Measurements from ENCODE around the gene KCP. TPM values are rescaled to one million over a fixed set of nuclear protein-coding genes. Genes with fewer than 3 reads are reported as not detected.

Gene KCP
- total RNA-seq, 1 experiment from 2014 or later, result 1.6 TPM

DNA sequence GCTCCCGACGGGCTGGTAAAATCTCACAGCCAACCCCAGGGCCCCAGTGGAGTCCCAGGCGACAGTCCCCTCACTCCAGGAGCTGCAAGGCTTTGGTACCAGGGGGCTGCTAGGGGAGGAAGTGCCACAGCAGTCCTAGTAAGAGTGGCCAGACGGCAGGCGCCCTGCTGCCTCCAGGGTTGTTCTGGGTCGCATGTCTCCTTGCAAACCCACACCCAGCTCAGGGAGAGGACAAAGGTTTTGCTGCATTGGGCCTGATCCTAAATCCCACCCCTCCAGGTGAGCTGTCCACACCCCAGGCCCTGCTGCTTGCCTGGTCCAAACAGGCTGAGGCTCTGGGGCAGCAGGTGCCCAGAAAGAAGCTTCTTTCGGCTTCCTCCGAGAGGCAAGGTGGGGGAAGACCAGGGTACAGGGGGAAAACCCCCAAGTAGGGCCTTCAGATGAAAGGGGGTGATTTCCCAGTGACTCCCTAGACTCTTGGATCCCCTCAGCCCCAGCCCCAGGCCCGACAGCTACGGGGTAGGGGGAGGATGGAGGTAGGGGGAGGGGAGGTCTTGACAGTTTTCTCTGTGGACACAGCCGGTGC lies 4.2 kb upstream of the KCP start:
- no peaks in the 10 kb centered on the region for H3K9me2 ChIP-seq (ENCODE audit: insufficient read depth)
- no peak overlapping the region for H3K4me3 ChIP-seq (replicated peaks in 1 of 2; ENCODE audit: low read depth in 1 of 2, low read length in 2 of 2)
- no peak overlapping the region for H2AFZ ChIP-seq (ENCODE audit: low read depth, low read length, poor library complexity, severe bottlenecking)
- H3K9me3 ChIP-seq (ENCODE audit: control insufficient read depth in 1 of 2, insufficient read depth in 1 of 2, low read depth in 1 of 2, low read length in 2 of 2), result no peaks in the 10 kb centered on the region
- H3K9ac ChIP-seq (ENCODE audit: low read length), result no peak overlapping the region
- CTCF ChIA-PET, result no interaction called here
- H3K4me2 ChIP-seq (ENCODE audit: low read length), result no peak overlapping the region
- DNase-seq (ENCODE audit: low read depth, low spot score), result no peak
- POLR2A ChIA-PET, result no interaction called here
- no TSS peak for BruUV-seq (replicated peaks)
- no peaks in the 10 kb centered on the region for H4K20me1 ChIP-seq (ENCODE audit: insufficient read depth)
- intact Hi-C loops (cut with micrococcal nuclease), result no loop called here
- H3K27me3 ChIP-seq (ENCODE audit: insufficient read depth, low read length), result no peaks in the 10 kb centered on the region; the same call in 1 of the 2 replicates
- no peaks in the 10 kb centered on the region for H3K79me2 ChIP-seq (ENCODE audit: insufficient read depth, low read length)
- RAD21 ChIA-PET (ENCODE audit: low non-redundant PET in 1 of 2, low total read pairs in 2 of 2, uncharacterized antibody in 2 of 2, unreplicated experiment in 2 of 2), result no interaction called here
- H3K4me1 ChIP-seq (ENCODE audit: control insufficient read depth in 1 of 2, insufficient read depth in 2 of 2, low read length in 2 of 2), result peaks cover 0 to 5% of the 10 kb centered on the region in 2 experiments; a peak in 1 of 4 replicates
- TF ChIP-seq YY1 (IDR thresholded peaks at IDR 0.05; ENCODE audit: extremely low read depth, insufficient replicate concordance, low read depth, low read length), result no peak
- no peak for TF ChIP-seq JUND (IDR thresholded peaks at IDR 0.05)
- TF ChIP-seq SRF (IDR thresholded peaks at IDR 0.05; ENCODE audit: low read depth), result no peak
- TF ChIP-seq EZH2 (IDR thresholded peaks at IDR 0.05), result no peak
- TF ChIP-seq ZFX (IDR thresholded peaks at IDR 0.05), result no peak
- no peak for TF ChIP-seq SIN3A (IDR thresholded peaks at IDR 0.05; ENCODE audit: low read depth)
- no peak for TF ChIP-seq CBX3 (IDR thresholded peaks at IDR 0.05; ENCODE audit: low read depth)
- no peak for TF ChIP-seq POLR2A (IDR thresholded peaks at IDR 0.05; ENCODE audit: borderline replicate concordance, extremely low read depth, insufficient read depth, insufficient read length)
- TF ChIP-seq, protein P1, sequence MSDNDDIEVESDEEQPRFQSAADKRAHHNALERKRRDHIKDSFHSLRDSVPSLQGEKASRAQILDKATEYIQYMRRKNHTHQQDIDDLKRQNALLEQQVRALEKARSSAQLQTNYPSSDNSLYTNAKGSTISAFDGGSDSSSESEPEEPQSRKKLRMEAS (IDR thresholded peaks at IDR 0.05), result no peak
- TF ChIP-seq TCF7L2 (IDR thresholded peaks at IDR 0.05; ENCODE audit: borderline replicate concordance, extremely low read depth, insufficient read depth, insufficient read length), result no peak
- no peak for TF ChIP-seq ATF3 (IDR thresholded peaks at IDR 0.05)
- no peak for TF ChIP-seq SP1 (IDR thresholded peaks at IDR 0.05; ENCODE audit: low read depth)
- TF ChIP-seq ZNF274 (IDR thresholded peaks at IDR 0.05; ENCODE audit: low read depth, low read length), result no peak
- ATAC-seq, result no peak
- no peak overlapping the region for H3K27ac ChIP-seq (ENCODE audit: low read depth, low read length)
- H3K36me3 ChIP-seq (ENCODE audit: control insufficient read depth in 1 of 2, insufficient read depth in 2 of 2, low read length in 2 of 2), result no peaks in the 10 kb centered on the region

All from HCT116 (cell line).